KMS-11 (cell line): ENCODE data around the gene ARID4B.

Experiments used
- H2AFZ ChIP-seq: fragments of 200-600 bp; sonication (generic); 2 replicates; pipeline ENCODE4 v1.6.1; 2016; ENCODE audit warnings: antibody characterized with exemption, mixed run types, low read depth
- H3K27ac ChIP-seq: fragments of 200-600 bp; sonication (generic); 2 replicates; pipeline ENCODE4 v1.6.1; 2016; ENCODE audit warnings: mild to moderate bottlenecking, mixed run types
- H3K27me3 ChIP-seq: fragments of 200-600 bp; sonication (generic); 2 replicates; pipeline ENCODE4 v1.6.1; 2017; ENCODE audit warnings: mild to moderate bottlenecking, low read depth, mixed run types, moderate library complexity; ENCODE audit not compliant: insufficient read depth
- H3K36me3 ChIP-seq: fragments of 200-600 bp; sonication (generic); 2 replicates; pipeline ENCODE4 v1.6.1; 2017; ENCODE audit warnings: mild to moderate bottlenecking, mixed run types; ENCODE audit not compliant: insufficient read depth
- H3K4me1 ChIP-seq: fragments of 200-600 bp; sonication (generic); 2 replicates; pipeline ENCODE4 v1.6.1; 2016; ENCODE audit warnings: mild to moderate bottlenecking, low read depth, mixed run types; ENCODE audit not compliant: poor library complexity, severe bottlenecking
- H3K4me2 ChIP-seq: fragments of 200-600 bp; sonication (generic); 2 replicates; pipeline ENCODE4 v1.7.0; 2016; ENCODE audit warnings: mild to moderate bottlenecking, mixed run types
- H3K4me3 ChIP-seq: fragments of 200-600 bp; sonication (generic); IDR thresholded peaks from 2 replicates; pipeline ENCODE4 v1.6.1; 2017; ENCODE audit warnings: low read depth, low read length, mixed read lengths; ENCODE audit not compliant: insufficient read depth
- H3K79me2 ChIP-seq: fragments of 200-600 bp; sonication (generic); 2 replicates; pipeline ENCODE4 v1.6.1; 2016; ENCODE audit warnings: low read depth, mixed run types; ENCODE audit not compliant: insufficient read depth
- H3K9ac ChIP-seq: fragments of 200-600 bp; sonication (generic); 2 replicates; pipeline ENCODE4 v1.6.1; 2016; ENCODE audit warnings: mild to moderate bottlenecking, mixed run types
- H4K20me1 ChIP-seq: fragments of 200-600 bp; sonication (generic); 2 replicates; pipeline ENCODE4 v1.6.1; 2016; ENCODE audit warnings: mild to moderate bottlenecking, mixed run types; ENCODE audit not compliant: insufficient read depth
- TF ChIP-seq, protein P1 (sequence below): fragments of 200-600 bp; sonication (generic); conservative IDR thresholded peaks from 2 replicates; pipeline ENCODE4 v1.6.1; 2017; ENCODE audit warnings: low read depth, mild to moderate bottlenecking, antibody characterized with exemption, low read length, moderate library complexity, mixed read lengths

ARID4B gene

DNA sequence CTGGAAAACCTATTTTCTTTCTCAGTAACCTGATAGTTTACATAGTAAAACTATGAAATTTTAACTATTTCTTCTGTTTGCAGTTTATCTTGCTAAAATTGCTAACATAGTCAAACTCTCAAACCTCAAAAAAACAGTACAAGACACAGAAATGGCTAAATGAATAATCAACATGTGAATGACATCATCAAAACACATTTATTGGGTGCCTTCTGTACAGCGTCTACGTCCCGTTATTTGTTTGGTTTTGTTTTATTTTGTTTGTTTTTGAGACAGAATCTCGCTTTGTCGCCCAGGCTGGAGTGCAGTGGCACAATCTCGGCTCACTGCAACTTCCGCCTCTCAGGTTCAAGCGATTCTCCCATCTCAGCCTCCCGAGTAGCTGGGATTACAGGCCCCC lies 178.2 kb downstream of the ARID4B start:
- H4K20me1 ChIP-seq, result no peaks in the 10 kb centered on the region
- H3K27me3 ChIP-seq, result no peaks in the 10 kb centered on the region
- H3K4me3 ChIP-seq, result no peak overlapping the region
- TF ChIP-seq, protein P1, sequence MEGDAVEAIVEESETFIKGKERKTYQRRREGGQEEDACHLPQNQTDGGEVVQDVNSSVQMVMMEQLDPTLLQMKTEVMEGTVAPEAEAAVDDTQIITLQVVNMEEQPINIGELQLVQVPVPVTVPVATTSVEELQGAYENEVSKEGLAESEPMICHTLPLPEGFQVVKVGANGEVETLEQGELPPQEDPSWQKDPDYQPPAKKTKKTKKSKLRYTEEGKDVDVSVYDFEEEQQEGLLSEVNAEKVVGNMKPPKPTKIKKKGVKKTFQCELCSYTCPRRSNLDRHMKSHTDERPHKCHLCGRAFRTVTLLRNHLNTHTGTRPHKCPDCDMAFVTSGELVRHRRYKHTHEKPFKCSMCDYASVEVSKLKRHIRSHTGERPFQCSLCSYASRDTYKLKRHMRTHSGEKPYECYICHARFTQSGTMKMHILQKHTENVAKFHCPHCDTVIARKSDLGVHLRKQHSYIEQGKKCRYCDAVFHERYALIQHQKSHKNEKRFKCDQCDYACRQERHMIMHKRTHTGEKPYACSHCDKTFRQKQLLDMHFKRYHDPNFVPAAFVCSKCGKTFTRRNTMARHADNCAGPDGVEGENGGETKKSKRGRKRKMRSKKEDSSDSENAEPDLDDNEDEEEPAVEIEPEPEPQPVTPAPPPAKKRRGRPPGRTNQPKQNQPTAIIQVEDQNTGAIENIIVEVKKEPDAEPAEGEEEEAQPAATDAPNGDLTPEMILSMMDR, result no peak
- peaks cover 5% of the 10 kb centered on the region for H3K4me1 ChIP-seq
- H3K79me2 ChIP-seq, result 0 out of 2 replicates have a peak, but pooled peaks cover 5% of the 10 kb centered on the region
- H3K27ac ChIP-seq, result no peak overlapping the region
- no peak overlapping the region for H3K4me2 ChIP-seq
- no peak overlapping the region for H3K9ac ChIP-seq
- H2AFZ ChIP-seq, result no peak overlapping the region
- H3K36me3 ChIP-seq, result peaks cover 24% of the 10 kb centered on the region; the same call in 1 of the 2 replicates

DNA sequence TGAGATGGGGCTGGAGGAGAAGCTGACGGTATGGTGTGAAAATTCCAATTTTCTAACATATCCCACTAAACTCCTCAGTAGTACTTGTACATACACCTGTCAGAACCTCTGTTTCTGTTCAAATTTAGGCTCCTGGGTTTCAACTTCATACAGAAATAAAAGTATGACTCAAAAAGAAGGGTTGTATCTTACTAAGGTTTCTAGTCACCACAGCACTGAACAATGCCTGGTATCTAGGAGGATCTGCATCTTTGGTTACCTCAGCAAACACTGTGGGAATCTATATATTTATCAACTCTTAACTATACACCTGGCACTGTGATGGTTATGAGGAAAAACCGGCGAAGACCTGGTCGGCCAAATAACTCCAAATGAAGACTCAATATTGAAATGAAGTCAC lies 180.7 kb downstream of the ARID4B start:
- Histone ChIP-seq H3K4me1 (peaks cover 5% of the 10 kb centered on the region), H2AFZ (no peak overlapping the region), H3K36me3 (peaks cover 8% of the 10 kb centered on the region; the same call in 1 of the 2 replicates), H3K4me3 (no peak overlapping the region), H3K79me2 (0 out of 2 replicates have a peak, but pooled peaks cover 13% of the 10 kb centered on the region), H3K4me2 (no peak overlapping the region), H3K9ac (no peak overlapping the region), H3K27me3 (no peaks in the 10 kb centered on the region), H3K27ac (no peak overlapping the region), H4K20me1 (no peaks in the 10 kb centered on the region)
- TF ChIP-seq, protein P1, result no peak

DNA sequence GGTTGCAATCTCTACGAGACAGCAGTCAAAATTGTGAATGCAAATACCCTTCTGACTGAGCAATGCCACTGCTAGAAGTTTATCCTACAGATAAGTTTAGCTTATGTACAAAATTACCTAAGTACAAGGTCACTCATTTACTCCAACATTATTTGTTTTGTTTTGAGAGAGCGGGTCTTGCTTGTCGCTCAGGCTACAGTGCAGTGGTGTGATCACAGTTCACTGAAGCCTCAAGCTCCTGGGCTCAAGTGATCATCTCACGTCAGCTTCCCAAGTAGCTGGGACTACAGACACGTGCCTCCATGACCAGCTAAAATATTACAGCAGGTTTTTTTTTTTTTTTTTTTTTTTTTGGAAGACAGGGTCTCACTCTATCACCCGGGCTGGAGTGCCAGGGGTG lies 182.3 kb downstream of the ARID4B start:
- Histone ChIP-seq H3K9ac (no peak overlapping the region), H3K79me2 (0 out of 2 replicates have a peak, but pooled peaks cover 9% of the 10 kb centered on the region), H3K4me2 (no peak overlapping the region), H2AFZ (no peak overlapping the region), H3K4me3 (no peak overlapping the region), H3K27ac (no peak overlapping the region), H3K4me1 (peaks cover 5% of the 10 kb centered on the region), H3K36me3 (peaks cover 4% of the 10 kb centered on the region; the same call in 1 of the 2 replicates), H3K27me3 (no peaks in the 10 kb centered on the region), H4K20me1 (no peaks in the 10 kb centered on the region)
- TF ChIP-seq, protein P1, result no peak

DNA sequence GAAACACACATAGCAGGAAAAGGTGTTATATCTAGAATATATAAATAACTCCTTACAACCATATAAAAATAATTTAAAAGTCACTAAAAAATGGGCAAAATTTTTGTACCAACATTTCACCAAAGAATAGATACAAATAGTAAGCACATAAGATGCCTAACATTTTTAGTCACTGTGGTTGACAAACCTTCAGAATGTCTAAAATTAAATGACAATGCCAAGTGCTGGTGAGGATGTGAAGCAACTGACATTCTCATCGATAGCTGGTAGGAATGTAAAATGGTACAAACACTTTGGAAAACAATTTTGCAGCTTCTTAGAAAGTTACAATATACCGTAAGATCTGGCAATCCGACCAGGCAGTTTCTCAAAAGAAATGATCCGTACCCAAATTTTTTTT lies 185.0 kb downstream of the ARID4B start:
- Histone ChIP-seq H3K27ac (no peak overlapping the region), H3K4me1 (peaks cover 5% of the 10 kb centered on the region), H3K9ac (no peak overlapping the region), H2AFZ (no peak overlapping the region), H3K36me3 (peaks cover 4% of the 10 kb centered on the region; the same call in 1 of the 2 replicates), H3K27me3 (no peaks in the 10 kb centered on the region), H3K4me3 (no peak overlapping the region), H4K20me1 (no peaks in the 10 kb centered on the region), H3K79me2 (0 out of 2 replicates have a peak, but pooled peaks cover 9% of the 10 kb centered on the region), H3K4me2 (no peak overlapping the region)
- TF ChIP-seq, protein P1, result no peak
